NT2/D1 (cell line): ENCODE data around the gene AKT3.

ENCODE experiments used
- DNase-seq: peaks from one replicate; pipeline ENCODE4 v3.0.0-alpha.2; 2011; ENCODE audit warnings: low read depth, low spot score
- H3K27me3 ChIP-seq: 2 replicates; pipeline ENCODE4 v1.6.0; 2011; ENCODE audit warnings: mild to moderate bottlenecking; ENCODE audit not compliant: insufficient read length, insufficient read depth
- H3K36me3 ChIP-seq: 2 replicates; pipeline ENCODE4 v1.6.1; 2011; ENCODE audit warnings: mild to moderate bottlenecking, low read length, mixed read lengths; ENCODE audit not compliant: insufficient read depth, insufficient read length
- H3K4me1 ChIP-seq: 2 replicates; pipeline ENCODE4 v1.5.1; 2011; ENCODE audit not compliant: insufficient read depth, insufficient read length
- H3K4me3 ChIP-seq: 2 replicates; pipeline ENCODE4 v1.5.1; 2011; ENCODE audit warnings: low read depth; ENCODE audit not compliant: insufficient read length
- H3K9ac ChIP-seq: 2 replicates; pipeline ENCODE4 v1.6.0; 2011; ENCODE audit warnings: low read depth; ENCODE audit not compliant: insufficient read length
- H3K9me3 ChIP-seq: 2 replicates; pipeline ENCODE4 v1.5.1; 2011; ENCODE audit warnings: mild to moderate bottlenecking, low read length; ENCODE audit not compliant: insufficient read depth
- SUZ12 ChIP-seq: IDR thresholded peaks from 2 replicates; pipeline ENCODE4 v1.6.1; 2011; ENCODE audit not compliant: insufficient read length, insufficient read depth; ENCODE audit errors: extremely low read depth
- YY1 ChIP-seq: IDR thresholded peaks from 2 replicates; pipeline ENCODE4 v1.6.1; 2011; ENCODE audit not compliant: insufficient read length, insufficient read depth
- ZNF274 ChIP-seq: IDR thresholded peaks from 2 replicates; pipeline ENCODE4 v1.6.1; 2011; ENCODE audit warnings: mild to moderate bottlenecking, low read depth, low read length

Gene AKT3

DNA sequence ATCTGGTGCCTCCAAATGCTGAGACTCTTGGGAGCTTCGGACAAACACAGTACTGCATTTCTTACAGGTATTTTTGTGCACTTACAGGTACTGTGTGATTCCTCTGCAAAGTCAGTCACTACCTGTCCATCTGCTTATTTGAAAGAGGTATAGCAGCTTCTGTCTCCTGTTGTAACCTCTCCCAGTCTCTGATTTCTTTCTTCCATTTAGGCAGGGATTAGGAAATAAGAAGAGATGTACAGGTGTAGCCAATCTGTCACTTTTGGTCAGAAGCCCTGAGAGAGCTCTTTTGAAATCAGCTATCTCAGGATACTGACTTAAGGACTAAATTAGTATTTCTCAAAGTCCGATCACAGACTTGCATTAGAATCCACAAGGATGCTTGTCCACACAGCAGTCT lies 54.0 kb downstream of the AKT3 start:
- no peak for DNase-seq

DNA sequence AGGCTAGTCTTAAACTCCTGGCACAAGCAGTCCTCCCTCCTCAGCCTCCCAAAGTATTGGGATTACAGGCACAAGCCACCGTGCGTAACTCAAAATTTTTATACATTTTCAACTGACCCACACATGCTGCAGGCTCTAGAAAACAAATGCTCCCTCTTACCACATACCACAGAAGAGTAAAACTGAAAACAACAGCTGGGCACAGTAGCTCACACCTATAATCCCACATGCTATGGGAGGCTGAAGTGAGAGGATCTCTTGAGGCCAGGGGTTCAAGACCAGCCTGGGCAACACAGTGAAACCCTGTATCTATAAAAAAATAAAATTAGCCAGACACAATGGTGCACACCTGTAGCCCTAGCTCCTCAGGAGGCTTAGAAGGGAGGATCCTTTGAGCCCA lies 56.7 kb downstream of the AKT3 start:
- no peak for TF ChIP-seq SUZ12
- TF ChIP-seq ZNF274, result no peak
- TF ChIP-seq YY1, result no peak
- DNase-seq, result no peak
- H3K4me1 ChIP-seq, result no peaks in the 10 kb centered on the region

More for the DNA sequence above, 54.0 kb downstream of the AKT3 start:
- TF ChIP-seq YY1 (no peak), ZNF274 (no peak), SUZ12 (no peak)
- no peak overlapping the region for H3K9ac ChIP-seq
- H3K27me3 ChIP-seq, result no peaks in the 10 kb centered on the region
- no peaks in the 10 kb centered on the region for H3K4me1 ChIP-seq
- H3K9me3 ChIP-seq, result no peaks in the 10 kb centered on the region
- no peak overlapping the region for H3K4me3 ChIP-seq
- H3K36me3 ChIP-seq, result no peaks in the 10 kb centered on the region

DNA sequence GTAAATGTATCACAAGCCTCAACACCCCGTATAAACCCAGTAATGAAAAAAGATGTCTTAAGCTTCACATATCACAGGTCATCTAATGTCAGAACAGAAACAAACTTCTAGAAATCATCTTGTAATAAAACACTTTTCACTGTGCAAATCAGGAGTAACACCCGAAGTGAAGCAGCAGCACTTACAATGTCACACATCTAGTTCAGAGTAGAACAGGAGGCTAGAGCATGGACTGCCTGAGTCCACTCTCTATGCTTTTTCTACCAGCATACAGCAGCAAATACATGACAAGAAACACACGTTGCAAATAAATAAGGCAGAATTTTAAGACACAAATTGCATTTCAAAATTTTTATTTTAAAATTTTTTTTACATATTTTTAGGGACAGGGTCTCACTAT lies 57.2 kb downstream of the AKT3 start:
- Histone ChIP-seq H3K4me1 (no peaks in the 10 kb centered on the region), H3K27me3 (no peaks in the 10 kb centered on the region), H3K9me3 (no peaks in the 10 kb centered on the region), H3K9ac (no peak overlapping the region), H3K4me3 (no peak overlapping the region), H3K36me3 (no peaks in the 10 kb centered on the region)
- no peak for DNase-seq
- TF ChIP-seq SUZ12 (no peak), ZNF274 (no peak), YY1 (no peak)

More for the DNA sequence above, 56.7 kb downstream of the AKT3 start:
- no peak overlapping the region for H3K4me3 ChIP-seq
- H3K9ac ChIP-seq, result no peak overlapping the region
- H3K27me3 ChIP-seq, result no peaks in the 10 kb centered on the region
- H3K9me3 ChIP-seq, result no peaks in the 10 kb centered on the region
- no peaks in the 10 kb centered on the region for H3K36me3 ChIP-seq

DNA sequence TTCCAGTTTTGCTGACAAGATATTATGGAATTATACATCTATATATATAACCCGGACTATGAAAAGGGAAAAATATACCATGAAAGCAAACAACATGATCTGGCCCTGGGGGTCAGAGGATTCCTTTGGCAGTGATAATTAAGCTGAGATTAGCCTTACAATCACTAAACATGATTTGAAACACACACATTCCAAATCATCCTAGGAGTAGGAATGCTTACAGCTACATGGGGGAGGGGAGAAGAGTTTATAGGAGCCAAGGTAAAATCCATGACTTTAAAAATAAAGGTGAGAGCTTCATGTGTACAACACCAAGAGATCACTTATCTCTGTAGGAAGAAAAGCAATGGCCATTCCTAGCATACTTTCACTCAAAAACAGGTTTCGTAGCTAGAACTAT lies 57.6 kb downstream of the AKT3 start:
- no peaks in the 10 kb centered on the region for H3K4me1 ChIP-seq
- H3K4me3 ChIP-seq, result no peak overlapping the region
- TF ChIP-seq ZNF274 (no peak), YY1 (no peak), SUZ12 (no peak)
- no peaks in the 10 kb centered on the region for H3K27me3 ChIP-seq
- DNase-seq, result no peak
- H3K9ac ChIP-seq, result no peak overlapping the region
- H3K36me3 ChIP-seq, result no peaks in the 10 kb centered on the region
- no peaks in the 10 kb centered on the region for H3K9me3 ChIP-seq

DNA sequence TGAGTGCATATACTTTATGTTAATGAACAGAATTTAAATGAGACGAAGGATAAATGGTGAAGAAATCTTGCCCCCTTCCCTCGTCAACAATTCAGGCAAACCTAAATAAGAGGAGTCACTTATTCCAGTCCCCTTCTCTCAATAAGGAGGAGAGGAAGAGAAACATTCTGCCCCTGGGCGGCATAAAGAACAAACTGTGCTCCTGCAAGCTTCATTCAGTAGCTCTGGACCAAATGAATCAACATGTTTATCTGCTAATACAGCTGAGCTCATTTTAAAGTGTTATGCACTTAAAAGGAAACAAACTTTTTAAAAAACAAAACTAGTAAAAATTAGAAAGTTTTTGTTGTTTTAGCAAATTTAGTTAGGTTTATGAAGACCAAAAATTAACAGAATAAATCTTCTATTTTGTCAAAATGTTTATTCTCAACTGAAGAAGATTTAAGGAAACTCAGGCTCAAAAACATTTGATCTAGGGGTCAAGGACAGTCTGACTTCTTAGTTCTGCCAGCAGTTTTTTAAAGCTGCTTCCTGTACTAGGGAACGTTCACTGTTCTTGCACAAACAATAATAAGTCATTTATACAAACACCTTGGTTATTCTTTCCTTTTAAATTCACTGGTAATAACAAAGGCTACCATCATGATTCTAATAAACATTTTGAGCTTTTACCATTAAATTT lies 58.3 kb downstream of the AKT3 start:
- H3K9me3 ChIP-seq, result no peaks in the 10 kb centered on the region
- no peak overlapping the region for H3K4me3 ChIP-seq
- TF ChIP-seq YY1 (no peak), ZNF274 (no peak), SUZ12 (no peak)
- H3K4me1 ChIP-seq, result no peaks in the 10 kb centered on the region
- DNase-seq, result no peak
- H3K27me3 ChIP-seq, result no peaks in the 10 kb centered on the region
- no peaks in the 10 kb centered on the region for H3K36me3 ChIP-seq
- H3K9ac ChIP-seq, result no peak overlapping the region

DNA sequence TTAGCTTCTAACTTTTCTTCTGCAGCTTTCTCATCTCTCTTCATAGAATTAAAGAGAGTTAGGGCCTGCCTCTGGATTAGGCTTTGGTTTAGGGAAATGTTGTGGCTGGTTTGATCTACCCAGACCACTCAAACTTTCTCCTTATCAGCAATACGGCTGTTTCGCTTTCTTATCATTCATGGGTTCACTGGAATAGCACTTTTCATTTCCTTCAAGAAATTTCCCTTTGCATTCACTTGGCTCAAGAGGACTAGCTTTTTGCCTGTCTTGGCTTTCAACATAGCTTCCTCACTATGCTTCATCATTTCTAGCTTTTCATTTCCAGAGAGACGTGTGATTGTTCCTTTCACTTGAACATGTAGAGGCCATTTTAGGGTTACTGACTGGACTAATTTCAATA lies 59.6 kb downstream of the AKT3 start:
- Histone ChIP-seq H3K4me3 (no peak overlapping the region), H3K9me3 (no peaks in the 10 kb centered on the region), H3K9ac (no peak overlapping the region), H3K4me1 (no peaks in the 10 kb centered on the region), H3K36me3 (no peaks in the 10 kb centered on the region), H3K27me3 (no peaks in the 10 kb centered on the region)
- no peak for TF ChIP-seq ZNF274
- no peak for TF ChIP-seq SUZ12
- no peak for TF ChIP-seq YY1
- no peak for DNase-seq

DNA sequence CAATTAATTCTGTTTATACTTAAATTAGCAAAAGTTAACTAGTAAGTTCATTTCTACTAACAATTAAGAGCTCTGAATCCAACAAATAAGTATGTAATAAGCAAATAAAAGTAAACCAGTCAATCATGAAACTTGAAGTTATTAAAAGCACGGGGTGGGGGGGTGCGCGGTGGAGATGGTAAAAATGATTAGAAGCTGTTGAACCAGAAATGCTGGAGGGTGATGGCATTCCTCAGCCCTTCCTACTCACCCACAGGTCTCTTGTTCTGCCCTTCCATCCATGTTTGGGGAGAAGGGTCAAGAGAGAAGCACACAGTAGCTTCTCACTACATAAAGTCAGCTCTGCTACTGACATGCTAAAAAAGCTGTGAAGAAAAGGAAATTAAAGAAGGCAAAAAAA lies 63.5 kb downstream of the AKT3 start:
- DNase-seq, result no peak
- TF ChIP-seq SUZ12 (no peak), ZNF274 (no peak), YY1 (no peak)
- H3K9ac ChIP-seq, result no peak overlapping the region
- H3K4me3 ChIP-seq, result no peak overlapping the region
- no peaks in the 10 kb centered on the region for H3K9me3 ChIP-seq
- H3K36me3 ChIP-seq, result no peaks in the 10 kb centered on the region
- H3K27me3 ChIP-seq, result no peaks in the 10 kb centered on the region
- H3K4me1 ChIP-seq, result no peaks in the 10 kb centered on the region

DNA sequence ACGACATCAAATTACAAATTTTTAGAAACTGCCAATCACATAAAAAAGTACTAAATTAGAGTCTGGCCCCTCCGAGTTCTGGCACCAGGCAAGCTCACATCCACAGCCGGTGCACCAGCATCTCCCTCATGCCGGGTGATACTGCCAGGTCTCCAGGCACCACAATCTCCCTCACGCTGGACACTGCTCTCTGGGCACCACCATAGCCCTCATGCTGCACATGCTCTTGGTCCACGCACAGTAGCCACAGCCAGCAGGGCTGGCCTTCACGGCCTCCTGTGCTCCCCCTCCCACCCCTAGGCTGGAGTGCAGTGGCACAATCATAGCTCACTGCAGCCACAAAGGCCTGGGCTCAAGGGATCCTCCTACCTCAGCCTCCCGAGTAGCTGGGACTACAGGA lies 65.5 kb downstream of the AKT3 start:
- no peak overlapping the region for H3K9ac ChIP-seq
- no peak for TF ChIP-seq SUZ12
- TF ChIP-seq ZNF274, result no peak
- TF ChIP-seq YY1, result no peak
- DNase-seq, result no peak

More for the DNA sequence above, 65.5 kb downstream of the AKT3 start:
- Histone ChIP-seq H3K36me3 (no peaks in the 10 kb centered on the region), H3K27me3 (no peaks in the 10 kb centered on the region), H3K9me3 (no peaks in the 10 kb centered on the region), H3K4me3 (no peak overlapping the region), H3K4me1 (no peaks in the 10 kb centered on the region)
